GM10266 (cell line): Measurements from ENCODE around the gene ATP1A1.

ENCODE experiments used
- DNase-seq: peaks from one replicate; pipeline ENCODE4 v3.0.0; 2012; ENCODE audit errors: extremely low spot score
- TF ChIP-seq, protein P1 (sequence below): IDR thresholded peaks from 2 replicates; pipeline ENCODE4 v1.5.1; 2012; ENCODE audit warnings: mild to moderate bottlenecking, low read depth; ENCODE audit not compliant: control insufficient read depth, insufficient read depth; ENCODE audit errors: missing control alignments

ATP1A1 gene

DNA sequence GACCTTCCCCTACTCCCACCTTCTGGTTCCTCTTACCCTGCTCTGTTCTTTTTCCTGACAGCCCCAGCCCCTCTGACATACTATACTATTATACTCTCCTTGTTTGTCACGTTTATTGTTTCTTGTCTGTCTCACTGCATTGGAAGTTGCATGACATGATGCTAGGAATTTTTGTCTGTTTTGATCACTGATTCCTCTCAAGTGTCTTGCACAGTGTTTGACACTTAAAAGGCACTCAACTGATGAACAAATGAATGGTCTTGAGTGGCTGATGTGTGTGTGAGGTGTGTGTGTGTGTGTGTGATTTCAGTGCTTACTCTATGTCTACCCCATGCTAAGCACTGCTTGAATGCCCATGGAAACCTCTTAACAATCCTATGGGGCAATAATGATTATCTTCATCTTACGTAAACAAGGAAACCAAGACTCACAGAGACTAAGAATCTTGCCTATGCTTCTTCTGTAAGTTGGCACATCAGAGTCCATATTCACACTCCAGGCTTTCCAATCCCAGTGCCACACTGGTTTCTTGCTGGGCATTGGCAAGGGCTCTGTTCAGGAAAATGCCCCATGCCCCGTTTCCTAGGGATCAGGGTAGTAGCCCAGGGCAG is 59.7 kb downstream of the ATP1A1 start:
- DNase-seq: no peak
- TF ChIP-seq, protein P1, sequence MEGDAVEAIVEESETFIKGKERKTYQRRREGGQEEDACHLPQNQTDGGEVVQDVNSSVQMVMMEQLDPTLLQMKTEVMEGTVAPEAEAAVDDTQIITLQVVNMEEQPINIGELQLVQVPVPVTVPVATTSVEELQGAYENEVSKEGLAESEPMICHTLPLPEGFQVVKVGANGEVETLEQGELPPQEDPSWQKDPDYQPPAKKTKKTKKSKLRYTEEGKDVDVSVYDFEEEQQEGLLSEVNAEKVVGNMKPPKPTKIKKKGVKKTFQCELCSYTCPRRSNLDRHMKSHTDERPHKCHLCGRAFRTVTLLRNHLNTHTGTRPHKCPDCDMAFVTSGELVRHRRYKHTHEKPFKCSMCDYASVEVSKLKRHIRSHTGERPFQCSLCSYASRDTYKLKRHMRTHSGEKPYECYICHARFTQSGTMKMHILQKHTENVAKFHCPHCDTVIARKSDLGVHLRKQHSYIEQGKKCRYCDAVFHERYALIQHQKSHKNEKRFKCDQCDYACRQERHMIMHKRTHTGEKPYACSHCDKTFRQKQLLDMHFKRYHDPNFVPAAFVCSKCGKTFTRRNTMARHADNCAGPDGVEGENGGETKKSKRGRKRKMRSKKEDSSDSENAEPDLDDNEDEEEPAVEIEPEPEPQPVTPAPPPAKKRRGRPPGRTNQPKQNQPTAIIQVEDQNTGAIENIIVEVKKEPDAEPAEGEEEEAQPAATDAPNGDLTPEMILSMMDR: no peak

DNA sequence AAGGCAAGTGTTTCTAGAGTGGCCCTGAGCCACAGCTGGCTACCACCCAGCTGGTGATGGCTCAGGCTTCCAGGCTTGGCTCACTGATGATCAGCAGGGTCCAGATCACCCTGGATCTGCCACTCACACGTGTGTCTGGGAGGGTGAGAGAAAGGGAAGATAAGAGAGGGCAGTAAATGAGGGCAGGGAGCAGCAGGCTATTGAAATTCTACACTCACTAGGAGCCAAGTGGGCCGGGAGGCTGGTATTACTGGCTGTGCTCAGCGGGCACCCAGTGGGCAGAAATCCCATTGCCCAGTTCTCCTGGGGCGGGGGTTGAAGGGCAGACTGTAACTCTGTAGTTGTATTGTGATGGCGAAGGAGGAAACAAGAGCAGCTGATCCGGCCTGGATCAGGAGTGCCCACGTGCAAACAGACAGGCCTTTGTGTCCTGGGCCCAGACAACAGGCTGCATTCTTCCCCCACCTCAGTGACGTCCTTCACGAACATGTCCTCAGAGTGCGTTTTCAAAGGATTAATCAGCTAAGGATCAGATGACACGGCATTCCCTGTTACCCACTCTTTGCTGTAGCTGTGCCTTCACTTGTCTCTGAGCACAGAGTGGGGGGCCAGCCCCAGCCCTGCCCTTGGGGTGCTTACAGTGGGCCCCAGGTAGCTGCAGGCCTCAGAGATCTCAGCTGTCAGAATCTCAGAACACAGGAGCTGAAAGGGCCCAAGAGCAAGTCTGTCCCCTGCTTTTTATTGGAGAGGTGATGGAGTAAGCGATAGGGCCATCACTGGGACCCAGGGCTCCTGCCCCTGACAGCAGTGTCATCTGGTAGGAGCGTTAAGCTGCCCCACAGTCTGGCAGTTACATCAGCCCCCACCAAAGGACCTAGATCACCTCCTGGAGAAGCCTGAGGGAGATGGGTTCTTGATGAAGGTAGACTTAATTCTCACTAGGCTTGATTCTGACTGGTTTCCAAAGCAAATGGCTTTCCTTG is 60.5 kb downstream of the ATP1A1 start:
- TF ChIP-seq, protein P1: no peak
- no peak for DNase-seq

DNA sequence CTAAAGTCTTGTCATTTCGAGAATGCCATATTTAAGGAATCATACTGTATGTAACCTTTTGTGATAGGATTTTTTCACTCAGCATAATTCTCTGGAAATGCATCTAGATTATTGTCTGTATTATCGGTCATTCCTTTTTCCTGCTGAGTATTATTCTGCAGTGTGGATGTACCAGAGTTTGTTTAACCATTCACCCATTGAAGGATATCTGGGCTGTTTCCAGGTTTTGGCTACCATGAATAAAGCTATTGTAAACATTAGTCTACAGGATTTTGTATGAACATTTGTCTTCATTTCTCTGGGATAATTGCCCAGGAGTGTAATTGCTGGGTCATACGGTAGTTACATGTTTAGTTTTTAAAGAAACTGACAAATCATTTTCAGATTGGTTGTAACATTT is 61.8 kb downstream of the ATP1A1 start:
- no peak for DNase-seq
- TF ChIP-seq, protein P1: no peak

DNA sequence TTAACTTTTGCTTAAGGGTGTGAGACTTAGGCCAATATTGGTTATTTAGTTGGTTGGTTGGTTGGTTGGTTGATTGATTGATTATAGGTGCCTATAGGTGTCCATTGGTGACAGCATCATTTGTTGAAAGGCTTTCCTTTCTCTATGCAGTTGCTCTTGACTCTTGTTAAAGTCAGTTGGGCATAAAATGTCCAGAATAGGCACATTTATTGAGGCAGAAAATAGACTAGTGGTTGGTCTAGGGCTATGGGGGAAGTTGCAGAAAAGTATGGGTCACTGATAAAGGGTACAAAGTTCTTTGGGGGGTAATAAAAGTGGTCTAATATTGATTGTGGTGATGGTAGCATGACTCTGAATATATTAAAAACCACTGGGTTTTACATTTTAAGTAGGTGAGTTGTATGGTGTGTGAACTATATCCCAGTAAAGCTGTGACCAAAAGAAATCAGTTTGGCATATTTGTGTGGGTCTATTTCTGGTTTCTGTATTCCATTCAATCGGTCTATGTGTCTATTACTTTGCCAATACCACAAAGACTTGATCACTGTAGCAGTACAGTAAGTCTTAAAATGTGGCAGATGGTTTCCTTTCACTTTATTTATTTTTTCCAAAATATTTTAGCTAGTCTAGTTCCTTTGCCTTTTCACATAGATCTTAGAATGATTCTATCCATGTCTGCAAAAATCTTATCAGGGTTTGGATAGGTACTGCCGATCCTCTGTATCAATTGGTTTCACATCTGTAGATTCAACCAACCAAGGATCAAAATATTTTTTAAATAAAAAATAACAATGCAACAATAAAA is 63.0 kb downstream of the ATP1A1 start:
- DNase-seq: no peak
- TF ChIP-seq, protein P1: no peak

DNA sequence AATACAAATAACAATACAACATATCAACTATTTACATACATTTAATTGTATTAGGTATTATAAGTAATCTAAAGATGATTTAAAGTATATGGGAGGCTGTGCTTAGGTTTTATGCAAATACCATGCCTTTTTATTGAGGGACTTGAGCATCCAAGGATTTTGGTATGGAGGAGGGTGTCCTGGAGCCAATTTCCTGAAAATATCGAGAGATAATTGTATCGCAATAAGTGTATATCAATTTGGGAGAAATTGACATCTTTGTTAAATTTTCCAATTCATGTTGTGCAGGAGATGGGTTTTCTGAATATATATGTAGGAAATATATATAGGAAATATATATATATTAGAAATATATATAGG is 63.5 kb downstream of the ATP1A1 start:
- no peak for DNase-seq

DNA sequence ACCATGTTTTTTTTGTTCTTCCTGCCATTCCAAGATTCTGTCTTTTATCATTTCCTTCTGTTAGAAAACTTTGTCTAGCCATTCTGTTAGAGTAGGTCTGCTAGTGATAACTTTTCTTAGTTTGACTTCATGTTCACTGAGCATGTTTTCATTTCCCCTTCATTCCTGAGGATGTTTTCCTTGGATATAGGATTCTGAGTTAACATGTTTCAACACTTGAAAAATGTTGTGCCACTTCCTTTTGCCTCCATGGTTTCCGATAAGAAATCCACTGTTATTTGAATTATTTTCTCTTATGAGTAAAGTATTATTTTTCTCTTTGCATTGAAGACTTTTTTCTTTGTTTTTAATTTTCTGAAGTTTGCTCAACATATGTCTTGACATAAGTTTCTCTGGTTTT is 66.7 kb downstream of the ATP1A1 start:
- TF ChIP-seq, protein P1: no peak
- DNase-seq: no peak

More for the DNA sequence above, 63.5 kb downstream of the ATP1A1 start:
- TF ChIP-seq, protein P1: no peak
